COR-L47 (cell line): Measurements from ENCODE around the gene TNFRSF13B.

Experiments used
- DNase-seq: peaks from one replicate; lab custom pipeline; 2025; lab: John Stamatoyannopoulos, UW

Gene TNFRSF13B

GRCh38 chr17:16937431-16937830 is 34.5 kb downstream of the TNFRSF13B start:
- DNase-seq: no peak

DNA sequence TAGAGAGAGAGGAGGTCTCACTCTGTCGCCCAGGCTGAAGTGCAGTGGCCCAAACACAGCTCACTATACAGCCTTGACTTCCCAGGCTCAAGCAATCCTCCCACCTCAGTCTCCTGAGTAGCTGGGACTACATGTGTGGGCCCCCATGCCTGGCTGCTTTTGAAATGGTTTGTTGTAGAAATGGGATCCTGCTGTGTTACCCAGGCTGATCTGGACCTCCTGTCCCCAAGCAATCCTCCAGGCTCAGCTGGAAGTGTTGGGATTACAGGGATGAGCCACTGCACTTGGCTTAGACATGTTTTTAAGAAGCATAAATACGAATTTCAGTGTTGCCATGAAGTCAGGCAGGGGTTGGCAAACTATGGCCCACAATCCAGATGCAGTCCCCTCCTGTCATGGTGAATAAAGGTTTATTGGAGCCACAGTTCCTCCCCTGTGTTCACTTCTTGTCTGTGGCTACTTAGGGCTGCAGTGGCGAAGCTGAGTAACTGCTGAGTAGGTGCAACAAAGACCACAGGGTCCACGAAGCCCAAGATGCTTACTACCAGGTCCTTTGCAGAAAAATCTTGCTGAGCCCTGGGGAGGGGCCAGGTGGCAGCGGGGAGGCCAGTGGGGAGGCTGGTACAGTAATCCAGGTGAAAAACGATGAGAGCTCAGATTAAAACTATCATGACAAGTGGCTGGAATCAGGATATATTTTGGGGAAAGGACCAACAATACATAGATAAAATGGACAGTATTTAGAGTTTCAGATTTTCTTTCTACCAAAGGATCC is 35.2 kb downstream of the TNFRSF13B start:
- no peak for DNase-seq

GRCh38 chr17:16935786-16936185 is 36.1 kb downstream of the TNFRSF13B start:
- DNase-seq: no peak

- DNase-seq: no peak
Measured at GRCh38 chr17:16935241-16935663, 36.7 kb downstream of the TNFRSF13B start.

GRCh38 chr17:16934836-16935235 is 37.1 kb downstream of the TNFRSF13B start:
- DNase-seq: no peak

DNA sequence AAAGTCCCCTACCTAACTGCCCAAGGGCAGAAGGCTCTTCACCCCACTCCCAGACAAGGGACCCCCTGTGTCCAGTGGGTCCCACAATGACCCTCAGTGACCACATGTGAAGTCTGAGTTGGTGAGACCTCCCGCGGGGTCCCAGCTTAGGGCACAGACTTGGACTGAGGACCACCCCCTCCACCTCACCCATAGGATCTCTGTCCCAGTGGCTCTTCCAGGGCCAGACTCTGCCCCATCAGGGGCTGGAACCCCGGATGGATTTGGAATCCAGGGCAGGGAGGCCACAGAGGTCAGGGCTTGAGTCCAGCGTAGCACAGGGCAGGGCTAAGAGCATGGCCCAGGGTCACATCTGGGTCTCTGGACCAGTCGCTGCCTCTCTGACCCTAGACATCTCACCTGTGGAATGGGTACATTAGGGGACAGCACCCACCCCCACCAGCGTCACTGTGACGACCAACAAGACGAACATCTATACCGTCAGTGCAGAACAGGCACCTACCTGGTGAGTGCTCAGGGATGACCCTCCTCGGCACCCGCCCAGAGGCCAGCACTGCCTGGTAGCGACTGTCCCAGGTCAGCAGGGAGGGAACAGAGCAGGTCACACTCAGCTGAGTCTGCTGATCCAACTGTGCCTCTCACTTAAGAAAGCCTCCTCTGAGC is 37.7 kb downstream of the TNFRSF13B start:
- DNase-seq: no peak

DNA sequence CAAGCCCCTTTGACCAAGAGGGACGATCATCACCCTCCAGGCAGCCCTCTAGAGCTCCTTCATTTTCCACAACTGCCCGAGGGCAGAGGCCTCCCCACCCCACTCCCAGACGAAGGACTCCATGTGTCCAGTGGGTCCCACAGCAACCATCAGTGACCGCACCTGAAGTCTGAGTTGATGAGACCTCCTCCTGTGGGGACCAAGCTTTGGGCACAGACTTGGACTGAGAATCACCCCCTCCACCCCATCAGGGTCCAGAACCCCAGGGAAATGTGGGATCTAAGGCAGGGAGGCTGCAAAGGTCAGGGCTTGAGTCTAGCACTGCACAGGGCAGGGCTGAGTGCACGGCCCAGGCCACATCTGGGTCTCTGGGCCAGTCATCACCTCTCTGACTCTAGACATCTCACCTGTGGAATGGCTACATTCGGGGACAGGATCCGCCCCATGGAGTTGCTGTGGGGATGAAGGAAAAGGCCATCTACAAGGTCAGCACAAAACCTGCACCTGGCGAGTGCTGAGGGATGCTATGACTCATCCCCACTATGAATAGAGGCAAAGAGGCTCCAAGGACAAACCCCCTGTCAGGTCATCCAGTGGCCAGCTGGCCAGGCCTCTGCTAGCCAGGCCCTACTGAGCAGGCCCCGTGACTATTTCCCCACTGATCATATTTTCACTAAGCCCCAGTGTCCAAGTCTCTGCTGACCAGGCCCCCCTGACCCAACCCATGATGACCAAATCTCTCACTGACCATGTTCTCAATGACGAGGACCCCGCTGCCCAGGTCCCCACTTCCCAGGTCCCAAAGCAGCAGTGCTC is 38.4 kb downstream of the TNFRSF13B start:
- no peak for DNase-seq

GRCh38 chr17:16932611-16933010 is 39.3 kb downstream of the TNFRSF13B start:
- no peak for DNase-seq

DNA sequence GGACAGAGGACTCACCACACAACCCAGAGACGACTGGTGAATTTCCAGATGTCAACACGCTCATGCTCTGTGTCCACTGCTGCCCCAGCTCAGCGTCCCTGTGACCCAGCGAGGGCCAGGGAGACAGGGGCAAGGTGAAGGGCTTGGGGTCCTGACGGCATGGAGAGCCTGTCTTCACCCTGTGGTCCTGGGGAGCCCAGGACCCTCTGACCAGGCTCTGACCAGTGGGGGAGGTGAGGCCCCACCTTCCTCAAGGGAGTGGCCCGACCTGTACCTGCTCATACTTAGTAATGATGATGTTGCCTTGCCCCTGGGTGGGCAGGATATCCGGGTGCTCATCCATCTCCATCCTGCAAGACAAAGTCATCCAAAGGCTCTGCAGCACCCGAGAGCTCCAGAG is 39.8 kb downstream of the TNFRSF13B start:
- no peak for DNase-seq

GRCh38 chr17:16931318-16932060 is 40.4 kb downstream of the TNFRSF13B start:
- no peak for DNase-seq

GRCh38 chr17:16930571-16931317 is 41.2 kb downstream of the TNFRSF13B start:
- no peak for DNase-seq

- DNase-seq: no peak
Measured at GRCh38 chr17:16929757-16930520, 42.0 kb downstream of the TNFRSF13B start.

DNA sequence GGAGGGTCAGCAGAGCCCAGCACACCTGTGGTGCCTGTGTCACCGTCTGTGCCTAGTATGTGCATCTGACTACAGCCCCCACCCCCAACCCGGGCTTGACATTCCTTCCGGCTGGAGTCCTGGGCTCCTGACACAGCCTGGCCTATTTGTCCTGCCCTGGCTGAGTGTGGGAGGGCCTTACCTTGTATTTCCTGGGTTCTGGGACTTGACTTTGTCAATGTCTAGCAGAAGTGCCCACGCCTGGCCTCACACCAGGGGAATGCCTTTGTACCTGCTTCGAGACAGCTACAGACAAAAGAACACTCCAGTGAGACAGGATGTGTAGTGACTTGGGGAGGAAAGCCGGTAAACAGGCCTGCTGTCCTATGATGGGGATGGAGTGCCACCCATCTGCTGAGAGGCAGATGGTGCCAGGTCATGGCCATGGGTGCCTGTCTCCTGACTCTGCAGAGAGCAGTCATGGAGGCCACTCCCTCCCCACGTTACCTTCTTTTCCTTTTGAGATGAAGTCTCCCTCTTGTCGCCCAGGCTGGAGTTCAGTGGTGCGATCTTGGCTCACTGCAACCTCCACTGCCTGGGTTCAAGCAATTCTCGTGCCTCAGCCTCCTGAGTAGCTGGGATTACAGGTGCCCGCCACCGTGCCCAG is 42.8 kb downstream of the TNFRSF13B start:
- DNase-seq: no peak

DNA sequence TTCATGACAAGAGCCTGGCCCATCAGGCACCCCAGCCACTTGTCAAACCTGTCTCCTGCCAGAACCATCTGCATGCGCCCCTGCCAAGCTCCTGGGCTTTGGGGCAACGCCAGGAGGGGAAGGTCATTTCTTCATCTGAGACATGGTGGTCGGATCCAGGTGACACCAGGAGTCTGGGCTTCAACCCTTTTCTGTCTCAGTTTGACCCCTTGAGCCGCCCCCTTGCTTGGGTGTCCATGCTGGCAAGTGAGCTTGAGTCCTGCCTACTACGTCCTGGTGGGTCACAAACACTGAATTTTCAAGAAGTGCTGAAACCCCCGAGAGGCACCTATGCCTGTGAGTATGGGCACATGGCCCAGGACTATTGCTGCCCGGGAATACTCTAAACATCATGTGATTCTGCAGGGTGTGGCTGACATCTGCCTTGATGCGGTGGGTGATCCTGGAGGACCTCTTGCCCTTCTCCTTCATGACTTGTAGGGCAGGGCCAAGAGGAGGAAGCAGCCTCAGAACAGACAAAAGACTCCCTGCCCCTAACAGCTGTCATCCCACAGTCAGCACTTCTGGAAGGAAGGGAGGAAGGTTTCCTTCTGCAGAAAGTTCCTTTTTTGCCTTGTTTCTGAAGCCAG is 43.4 kb downstream of the TNFRSF13B start:
- DNase-seq: no peak

DNA sequence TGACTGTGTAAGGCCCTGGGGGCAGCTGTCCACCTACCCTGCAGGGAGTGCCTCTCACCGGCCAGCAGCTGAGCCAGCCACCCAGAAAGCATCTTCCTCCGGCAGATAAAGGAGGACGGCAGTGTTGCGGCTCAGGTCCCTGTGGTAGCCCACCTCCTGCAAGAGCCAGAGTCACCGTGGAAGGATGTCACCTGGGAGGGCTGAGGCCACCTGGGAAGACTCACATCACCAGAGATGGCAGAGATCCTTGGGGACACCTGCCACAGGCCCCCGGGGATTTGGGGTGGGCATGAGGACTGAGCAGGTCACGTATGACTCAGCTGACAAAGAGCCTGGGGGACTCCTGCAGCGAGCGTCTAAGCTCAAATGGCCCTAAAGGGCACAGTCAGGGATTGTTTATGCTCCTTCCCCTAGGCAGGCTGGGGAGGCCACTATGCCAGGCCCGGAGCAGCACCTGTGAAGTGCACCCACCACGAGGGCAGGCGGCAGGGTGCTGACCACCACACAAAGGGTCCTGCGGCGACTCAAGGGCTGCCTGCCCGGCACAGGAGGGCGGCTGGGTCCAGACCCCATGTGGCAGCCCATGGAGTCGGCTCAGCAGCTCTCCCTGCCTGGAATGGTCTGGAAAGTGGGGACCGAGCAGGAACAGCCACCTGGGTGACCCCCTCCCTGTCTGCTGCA is 44.1 kb downstream of the TNFRSF13B start:
- DNase-seq: no peak

- DNase-seq: no peak
Measured at GRCh38 chr17:16926571-16927451, 45.1 kb downstream of the TNFRSF13B start.

DNA sequence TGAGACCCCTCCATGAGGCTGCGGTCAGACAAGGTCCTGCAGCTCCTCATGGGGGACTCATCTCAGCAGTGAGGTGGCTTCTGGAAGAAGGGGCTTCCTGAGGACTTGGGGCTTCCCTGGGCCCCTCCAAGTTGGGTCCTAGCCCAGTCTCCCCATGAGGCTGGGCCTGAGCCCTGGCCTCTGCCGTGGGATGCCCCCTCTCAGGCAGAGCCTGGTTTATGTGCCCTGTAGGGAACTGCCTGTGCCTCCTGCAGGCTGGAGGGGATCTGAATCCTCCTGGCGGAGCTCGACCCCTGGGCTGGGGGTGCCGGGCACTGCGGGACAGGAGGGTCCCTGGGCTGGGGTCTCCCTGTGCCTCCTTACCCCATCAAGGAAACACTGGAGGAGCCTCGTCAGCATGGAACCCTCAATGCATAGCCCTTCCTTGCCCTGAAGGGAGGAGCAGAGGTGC is 45.8 kb downstream of the TNFRSF13B start:
- no peak for DNase-seq
